Esophagus squamous epithelium (tissue), 4 donors: Measurements from ENCODE around the gene TOX2.

ENCODE experiments used
- POLR2A ChIP-seq, 4 donors: fragments of 450-650 bp; IDR thresholded peaks; one replicate each; pipeline ENCODE4 v1.6.1; 2017; ENCODE audit warnings: antibody characterized with exemption in 4 of 4, mild to moderate bottlenecking in 4 of 4, moderate library complexity in 3 of 4
- TF ChIP-seq, protein P1 (sequence below), 6 experiments: fragments of 450-650 bp in 4 of 6; fragments of 200-600 bp in 2 of 6; sonication (generic) in 2 of 6; IDR thresholded peaks; one replicate each; pipeline ENCODE4 v1.5.1; 2016 to 2019; ENCODE audit warnings: antibody characterized with exemption in 6 of 6, mild to moderate bottlenecking in 4 of 6, moderate library complexity in 4 of 6

DNA sequence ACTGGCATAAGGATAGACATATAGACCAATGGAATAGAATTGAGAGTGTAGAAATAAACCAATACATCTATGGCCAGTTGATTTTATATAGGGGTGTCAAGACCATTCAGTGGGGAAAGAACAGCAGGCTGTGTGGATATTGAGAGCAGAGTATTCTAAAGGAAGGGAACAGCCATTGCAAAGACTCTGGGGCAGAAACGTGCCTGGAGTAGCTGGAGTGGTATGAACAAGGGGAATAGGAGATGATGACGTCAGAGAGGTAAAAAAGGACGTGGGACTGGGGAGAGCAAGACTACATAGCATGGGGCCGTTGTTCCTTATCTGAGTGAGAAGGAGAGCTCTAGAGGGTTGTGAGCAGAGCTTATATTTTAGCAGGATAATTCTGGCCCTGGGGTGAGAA, 85.2 kb downstream of the TOX2 start:
- TF ChIP-seq, protein P1, sequence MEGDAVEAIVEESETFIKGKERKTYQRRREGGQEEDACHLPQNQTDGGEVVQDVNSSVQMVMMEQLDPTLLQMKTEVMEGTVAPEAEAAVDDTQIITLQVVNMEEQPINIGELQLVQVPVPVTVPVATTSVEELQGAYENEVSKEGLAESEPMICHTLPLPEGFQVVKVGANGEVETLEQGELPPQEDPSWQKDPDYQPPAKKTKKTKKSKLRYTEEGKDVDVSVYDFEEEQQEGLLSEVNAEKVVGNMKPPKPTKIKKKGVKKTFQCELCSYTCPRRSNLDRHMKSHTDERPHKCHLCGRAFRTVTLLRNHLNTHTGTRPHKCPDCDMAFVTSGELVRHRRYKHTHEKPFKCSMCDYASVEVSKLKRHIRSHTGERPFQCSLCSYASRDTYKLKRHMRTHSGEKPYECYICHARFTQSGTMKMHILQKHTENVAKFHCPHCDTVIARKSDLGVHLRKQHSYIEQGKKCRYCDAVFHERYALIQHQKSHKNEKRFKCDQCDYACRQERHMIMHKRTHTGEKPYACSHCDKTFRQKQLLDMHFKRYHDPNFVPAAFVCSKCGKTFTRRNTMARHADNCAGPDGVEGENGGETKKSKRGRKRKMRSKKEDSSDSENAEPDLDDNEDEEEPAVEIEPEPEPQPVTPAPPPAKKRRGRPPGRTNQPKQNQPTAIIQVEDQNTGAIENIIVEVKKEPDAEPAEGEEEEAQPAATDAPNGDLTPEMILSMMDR (IDR thresholded peaks at IDR 0.05): no peak
- no peak for TF ChIP-seq POLR2A (IDR thresholded peaks at IDR 0.05)
